Tibial artery (tissue), 4 donors: Measurements from ENCODE around the gene WNT2.

Experiments used
- DNase-seq, 2 donors: peaks; one replicate each; pipeline ENCODE4 v3.0.0-alpha.2; 2019
- H3K27ac ChIP-seq, 2 donors: fragments of 200-600 bp; sonication (generic) in 1 of 2; 1 replicate in 1 of 2; 2 replicates in 1 of 2; pipeline ENCODE4 v1.5.1; 2018 to 2019; ENCODE audit warnings: mild to moderate bottlenecking in 1 of 2
- H3K27me3 ChIP-seq, 2 donors: fragments of 200-600 bp; sonication (generic) in 1 of 2; one replicate each; pipeline versions ENCODE4 v1.5.1 to v1.6.0; 2016 to 2019
- H3K36me3 ChIP-seq, 3 donors: fragments of 200-600 bp; sonication (generic) in 2 of 3; one replicate each; pipeline ENCODE4 v1.5.1; 2016 to 2019; ENCODE audit warnings: mild to moderate bottlenecking in 2 of 3
- H3K4me1 ChIP-seq, 4 donors: fragments of 200-600 bp; sonication (generic) in 2 of 4; 1 replicate in 3 of 4; 2 replicates in 1 of 4; pipeline ENCODE4 v1.5.1; 2016 to 2019
- H3K4me3 ChIP-seq, 2 donors: fragments of 200-600 bp; sonication (generic) in 1 of 2; 1 replicate in 1 of 2; 2 replicates in 1 of 2; pipeline ENCODE4 v1.5.1; 2018 to 2019; ENCODE audit warnings: mild to moderate bottlenecking in 2 of 2
- H3K9me3 ChIP-seq, 3 donors: fragments of 200-600 bp; sonication (generic) in 1 of 3; one replicate each; pipeline ENCODE4 v1.5.1; 2016 to 2019
- intact Hi-C: fragments of 100-400 bp; cut with DNase I; formaldehyde crosslinking; loops from one replicate; pipeline ENCODE4 v1.15.0; 2023; ENCODE audit warnings: low total_unique reads
- TF ChIP-seq, protein P1 (sequence below), 2 experiments: fragments of 200-600 bp in 1 of 2; fragments of 450-650 bp in 1 of 2; IDR thresholded peaks; one replicate each; pipeline ENCODE4 v1.5.1; 2017 to 2019; ENCODE audit warnings: antibody characterized with exemption in 2 of 2, mild to moderate bottlenecking in 1 of 2, moderate library complexity in 1 of 2

Gene WNT2

DNA sequence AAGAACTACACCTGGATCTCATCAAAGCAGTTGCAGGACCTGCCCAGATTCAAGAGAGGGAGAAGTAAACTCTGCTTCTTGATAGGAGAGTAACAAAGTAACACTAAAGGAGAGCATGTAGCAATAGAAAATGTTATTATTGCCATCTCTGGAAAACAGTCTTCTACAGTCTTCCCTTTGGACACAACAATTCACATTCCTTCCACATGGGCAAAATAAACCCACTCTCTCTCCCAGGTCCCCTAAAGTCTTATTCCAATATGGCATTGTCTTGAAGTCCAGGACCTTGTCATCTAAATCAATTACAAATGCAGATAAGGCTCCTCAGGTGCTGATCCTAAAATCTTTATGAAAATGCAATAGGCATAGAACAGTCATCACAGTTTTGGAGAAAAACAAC is 10.3 kb upstream of the WNT2 start:
- no peak for DNase-seq
- Histone ChIP-seq H3K27me3 (no peaks in the 10 kb centered on the region), H3K4me3 (no peak overlapping the region), H3K36me3 (no peaks in the 10 kb centered on the region), H3K4me1 (no peaks in the 10 kb centered on the region), H3K27ac (no peak overlapping the region), H3K9me3 (peaks cover 0 to 4% (median 0%) of the 10 kb centered on the region in 3 donors)
- TF ChIP-seq, protein P1, sequence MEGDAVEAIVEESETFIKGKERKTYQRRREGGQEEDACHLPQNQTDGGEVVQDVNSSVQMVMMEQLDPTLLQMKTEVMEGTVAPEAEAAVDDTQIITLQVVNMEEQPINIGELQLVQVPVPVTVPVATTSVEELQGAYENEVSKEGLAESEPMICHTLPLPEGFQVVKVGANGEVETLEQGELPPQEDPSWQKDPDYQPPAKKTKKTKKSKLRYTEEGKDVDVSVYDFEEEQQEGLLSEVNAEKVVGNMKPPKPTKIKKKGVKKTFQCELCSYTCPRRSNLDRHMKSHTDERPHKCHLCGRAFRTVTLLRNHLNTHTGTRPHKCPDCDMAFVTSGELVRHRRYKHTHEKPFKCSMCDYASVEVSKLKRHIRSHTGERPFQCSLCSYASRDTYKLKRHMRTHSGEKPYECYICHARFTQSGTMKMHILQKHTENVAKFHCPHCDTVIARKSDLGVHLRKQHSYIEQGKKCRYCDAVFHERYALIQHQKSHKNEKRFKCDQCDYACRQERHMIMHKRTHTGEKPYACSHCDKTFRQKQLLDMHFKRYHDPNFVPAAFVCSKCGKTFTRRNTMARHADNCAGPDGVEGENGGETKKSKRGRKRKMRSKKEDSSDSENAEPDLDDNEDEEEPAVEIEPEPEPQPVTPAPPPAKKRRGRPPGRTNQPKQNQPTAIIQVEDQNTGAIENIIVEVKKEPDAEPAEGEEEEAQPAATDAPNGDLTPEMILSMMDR (IDR thresholded peaks at IDR 0.05), result no peak
- intact Hi-C loops, result no loop called here

DNA sequence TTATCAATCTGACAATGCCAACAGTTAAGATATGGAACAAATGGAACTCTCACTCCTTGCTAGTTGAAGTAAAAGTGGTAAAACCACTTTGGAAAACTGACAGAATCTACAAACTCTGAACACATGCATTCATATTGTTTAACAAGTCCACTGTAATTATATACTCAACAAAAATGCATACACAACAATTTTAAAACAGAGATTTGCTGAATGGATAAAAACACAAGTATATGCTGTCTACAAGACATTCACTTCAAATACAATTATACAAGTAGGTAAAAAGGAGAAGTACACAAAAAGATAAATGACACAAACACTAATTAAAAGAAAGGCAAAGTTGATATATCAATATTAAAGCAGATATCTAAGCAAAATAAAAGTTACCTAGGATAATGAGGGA is 9.2 kb upstream of the WNT2 start:
- TF ChIP-seq, protein P1 (IDR thresholded peaks at IDR 0.05), result no peak
- Histone ChIP-seq H3K27me3 (no peaks in the 10 kb centered on the region), H3K27ac (no peak overlapping the region), H3K4me3 (no peak overlapping the region), H3K4me1 (no peaks in the 10 kb centered on the region), H3K9me3 (peaks cover 0 to 4% (median 2%) of the 10 kb centered on the region in 3 donors), H3K36me3 (no peaks in the 10 kb centered on the region)
- intact Hi-C loops, result no loop called here
- no peak for DNase-seq

DNA sequence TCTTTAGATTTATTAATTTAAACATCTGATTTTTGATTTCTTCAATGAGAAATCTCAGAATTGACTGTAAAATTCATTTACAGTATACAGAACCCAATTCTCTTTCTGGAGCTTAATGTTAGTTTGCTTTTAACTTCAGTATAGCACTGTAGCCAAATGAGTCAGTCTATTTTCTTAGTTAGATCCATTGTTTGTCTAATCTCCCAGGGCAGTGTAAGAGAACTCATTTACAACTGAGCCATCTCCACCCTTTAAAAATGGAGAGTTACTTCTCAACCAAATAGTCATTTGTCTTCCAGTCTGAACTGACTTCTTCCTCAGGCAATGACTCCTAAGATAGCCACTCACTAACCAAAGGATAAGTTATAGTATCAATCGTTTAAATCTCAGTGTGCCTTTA is 3.0 kb upstream of the WNT2 start:
- Histone ChIP-seq H3K27me3 (peaks cover 0 to 17% of the 10 kb centered on the region in 2 donors), H3K36me3 (no peaks in the 10 kb centered on the region), H3K9me3 (peaks cover 0 to 6% (median 4%) of the 10 kb centered on the region in 3 donors), H3K4me1 (peaks cover 0 to 25% (median 22%) of the 10 kb centered on the region in 4 donors), H3K4me3 (no peak overlapping the region), H3K27ac (no peak overlapping the region)
- intact Hi-C loops, result no loop called here
- DNase-seq, result no peak
- TF ChIP-seq, protein P1 (IDR thresholded peaks at IDR 0.05), result no peak

DNA sequence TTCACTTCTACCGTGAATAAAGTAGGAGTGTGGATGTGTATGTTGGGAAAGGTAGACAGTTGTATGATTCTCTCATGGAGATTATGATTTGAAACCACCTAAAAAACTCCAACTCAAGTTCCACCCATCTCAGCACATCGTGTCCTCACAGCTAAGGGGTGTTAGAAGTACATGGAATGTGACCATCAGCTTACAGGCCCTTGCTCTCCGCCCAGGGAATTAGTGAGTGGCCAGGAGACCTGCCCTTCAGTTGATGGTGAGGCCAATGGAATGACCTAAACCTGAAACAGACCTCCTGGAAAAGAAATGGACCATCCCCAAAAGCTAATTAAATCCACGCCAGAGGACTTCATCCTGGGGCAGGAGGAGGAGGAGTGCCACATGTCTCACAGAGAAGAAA is 2.1 kb upstream of the WNT2 start:
- peaks cover 0 to 25% (median 22%) of the 10 kb centered on the region in 4 donors for H3K4me1 ChIP-seq
- peaks cover 0 to 6% (median 0%) of the 10 kb centered on the region in 3 donors for H3K9me3 ChIP-seq
- TF ChIP-seq, protein P1 (IDR thresholded peaks at IDR 0.05), result no peak
- peaks cover 0 to 17% of the 10 kb centered on the region in 2 donors for H3K27me3 ChIP-seq
- intact Hi-C loops, result no loop called here
- peak overlapping the region; percentile 50 to 59 for H3K4me3 ChIP-seq
- no peaks in the 10 kb centered on the region for H3K36me3 ChIP-seq
- no peak for DNase-seq
- H3K27ac ChIP-seq, result no peak overlapping the region

DNA sequence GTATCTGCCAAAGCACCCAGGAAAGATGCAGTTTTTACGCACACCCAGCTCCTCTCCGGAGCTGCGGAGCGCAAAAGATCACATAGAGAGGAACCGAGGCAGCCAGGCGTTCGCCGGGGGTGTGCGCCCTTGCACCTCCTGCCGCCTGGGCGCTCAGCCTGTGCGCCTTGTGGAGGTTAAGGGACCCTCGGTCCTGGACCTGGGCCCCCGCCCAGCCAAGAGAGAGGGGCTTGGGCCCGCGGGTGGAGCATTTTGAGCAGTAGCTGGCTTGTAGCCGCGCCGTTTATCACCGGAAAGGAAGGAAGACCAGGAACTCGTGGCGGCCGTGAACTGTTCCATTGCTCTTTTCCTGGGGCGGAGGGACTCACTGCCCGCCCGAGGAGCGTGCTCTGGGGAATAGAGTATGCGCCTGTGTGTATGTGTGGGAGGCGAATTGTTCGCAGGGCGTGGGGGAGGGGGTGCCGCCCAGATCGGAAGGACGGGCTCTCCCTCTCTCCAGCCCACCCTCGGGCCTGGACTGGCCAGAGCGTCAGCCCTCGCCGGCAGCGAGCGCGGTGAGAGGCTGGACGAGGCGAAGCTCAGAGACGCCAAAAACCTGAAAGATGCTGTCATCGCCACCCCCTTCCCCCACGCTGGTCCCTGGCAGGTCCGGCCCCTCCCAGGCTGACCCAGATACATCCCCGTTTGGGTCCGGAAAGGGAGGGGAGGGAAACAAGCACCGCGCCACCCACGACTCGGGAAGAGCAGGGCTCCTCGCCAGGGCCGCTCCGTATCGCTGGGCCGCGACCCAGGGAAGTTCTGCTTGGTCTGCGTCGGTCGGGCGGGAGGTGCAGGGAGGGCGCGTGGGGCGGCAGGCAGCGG is 1.2 kb upstream of the WNT2 start:
- Histone ChIP-seq H3K4me1 (peaks cover 0 to 25% (median 22%) of the 10 kb centered on the region in 4 donors), H3K4me3 (peak overlapping the region; percentile 50 to 59)
- TF ChIP-seq, protein P1 (IDR thresholded peaks at IDR 0.05), result no peak

More for the DNA sequence above, 1.2 kb upstream of the WNT2 start:
- Histone ChIP-seq H3K9me3 (peaks cover 0 to 6% (median 0%) of the 10 kb centered on the region in 3 donors), H3K36me3 (no peaks in the 10 kb centered on the region), H3K27me3 (peaks cover 0 to 17% of the 10 kb centered on the region in 2 donors), H3K27ac (no peak overlapping the region)
- intact Hi-C loops, result no loop called here
- DNase-seq, result peak in 1 of 2 donors; percentile 34
